ENCODE data around the gene SLC6A20.

DNA sequence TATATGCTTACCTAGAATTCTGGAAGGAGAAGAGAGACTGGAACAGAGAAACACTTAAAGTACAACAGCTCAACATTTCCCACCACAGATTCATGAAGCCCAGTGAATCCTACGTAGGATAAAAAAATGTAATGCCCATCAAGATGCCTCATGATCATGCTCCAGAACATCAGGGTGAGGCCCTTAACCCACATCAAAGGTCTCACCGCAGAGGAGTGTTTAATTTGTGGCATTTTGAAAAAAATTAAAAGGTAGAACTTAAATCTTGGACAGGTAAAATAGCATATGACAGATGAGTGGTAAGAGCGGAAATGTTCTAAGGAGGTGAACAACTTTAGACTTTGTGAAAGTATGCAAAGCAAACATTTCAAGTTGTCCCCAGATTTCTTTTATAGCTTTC lies 9.7 kb upstream of the SLC6A20 start:
- TF ChIP-seq, protein P1, sequence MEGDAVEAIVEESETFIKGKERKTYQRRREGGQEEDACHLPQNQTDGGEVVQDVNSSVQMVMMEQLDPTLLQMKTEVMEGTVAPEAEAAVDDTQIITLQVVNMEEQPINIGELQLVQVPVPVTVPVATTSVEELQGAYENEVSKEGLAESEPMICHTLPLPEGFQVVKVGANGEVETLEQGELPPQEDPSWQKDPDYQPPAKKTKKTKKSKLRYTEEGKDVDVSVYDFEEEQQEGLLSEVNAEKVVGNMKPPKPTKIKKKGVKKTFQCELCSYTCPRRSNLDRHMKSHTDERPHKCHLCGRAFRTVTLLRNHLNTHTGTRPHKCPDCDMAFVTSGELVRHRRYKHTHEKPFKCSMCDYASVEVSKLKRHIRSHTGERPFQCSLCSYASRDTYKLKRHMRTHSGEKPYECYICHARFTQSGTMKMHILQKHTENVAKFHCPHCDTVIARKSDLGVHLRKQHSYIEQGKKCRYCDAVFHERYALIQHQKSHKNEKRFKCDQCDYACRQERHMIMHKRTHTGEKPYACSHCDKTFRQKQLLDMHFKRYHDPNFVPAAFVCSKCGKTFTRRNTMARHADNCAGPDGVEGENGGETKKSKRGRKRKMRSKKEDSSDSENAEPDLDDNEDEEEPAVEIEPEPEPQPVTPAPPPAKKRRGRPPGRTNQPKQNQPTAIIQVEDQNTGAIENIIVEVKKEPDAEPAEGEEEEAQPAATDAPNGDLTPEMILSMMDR (tag by site-specific recombination; IDR thresholded peaks at IDR 0.05): no peak
- TF ChIP-seq KLF7 (tag by site-specific recombination; IDR thresholded peaks at IDR 0.05; ENCODE audit: borderline replicate concordance) (no peak), ZNF24 (tag by site-specific recombination; IDR thresholded peaks at IDR 0.05) (no peak), ZIC2 (tag by site-specific recombination; IDR thresholded peaks at IDR 0.05) (no peak)

Data from HEK293 (cell line).